GM23248 (cell line): ENCODE measurements around the gene BEND4.

ENCODE experiments used
- EZH2 ChIP-seq: fragments of 200-600 bp; sonication (generic); IDR thresholded peaks from 2 replicates; pipeline ENCODE4 v1.6.1; 2018; ENCODE audit warnings: antibody characterized with exemption, mild to moderate bottlenecking; ENCODE audit not compliant: insufficient read depth, poor library complexity, severe bottlenecking
- EZH2phosphoT487 ChIP-seq: fragments of 200-600 bp; sonication (generic); IDR thresholded peaks from 2 replicates; pipeline ENCODE4 v1.6.1; 2018; ENCODE audit warnings: antibody characterized with exemption, moderate library complexity, mild to moderate bottlenecking, low read depth; ENCODE audit not compliant: insufficient read depth

DNA sequence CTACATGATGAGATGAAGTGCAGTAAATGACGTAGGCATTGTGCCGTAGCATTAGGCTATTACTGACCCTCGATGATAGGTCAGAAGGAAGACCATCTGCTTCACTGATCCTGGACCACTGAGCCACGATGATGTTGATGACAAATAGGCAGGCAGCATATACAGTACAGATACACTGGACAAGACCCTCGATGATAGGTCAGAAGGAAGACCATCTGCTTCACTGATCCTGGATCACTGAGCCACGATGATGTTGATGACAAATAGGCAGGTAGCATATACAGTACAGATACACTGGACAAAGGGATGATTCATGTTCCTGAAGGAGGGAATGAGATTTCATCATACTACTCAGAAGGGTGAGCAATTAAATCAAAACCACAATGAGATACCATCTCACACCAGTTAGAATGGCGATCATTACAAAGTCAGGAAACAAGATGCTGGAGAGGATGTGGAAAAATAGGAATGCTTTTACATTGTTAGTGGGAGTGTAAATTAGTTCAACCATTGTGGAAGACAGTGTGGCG is 50.9 kb downstream of the BEND4 start:
- no peak for TF ChIP-seq EZH2
- TF ChIP-seq EZH2phosphoT487 = no peak
